Measurements from ENCODE around the gene REG3A. TPM values are rescaled to one million over a fixed set of nuclear protein-coding genes. Genes with fewer than 3 reads are reported as not detected.

REG3A gene
- total and polyA plus RNA-seq, 10 donors = 0.93 to 11.2 (median 4.6) TPM; not detected in 6

DNA sequence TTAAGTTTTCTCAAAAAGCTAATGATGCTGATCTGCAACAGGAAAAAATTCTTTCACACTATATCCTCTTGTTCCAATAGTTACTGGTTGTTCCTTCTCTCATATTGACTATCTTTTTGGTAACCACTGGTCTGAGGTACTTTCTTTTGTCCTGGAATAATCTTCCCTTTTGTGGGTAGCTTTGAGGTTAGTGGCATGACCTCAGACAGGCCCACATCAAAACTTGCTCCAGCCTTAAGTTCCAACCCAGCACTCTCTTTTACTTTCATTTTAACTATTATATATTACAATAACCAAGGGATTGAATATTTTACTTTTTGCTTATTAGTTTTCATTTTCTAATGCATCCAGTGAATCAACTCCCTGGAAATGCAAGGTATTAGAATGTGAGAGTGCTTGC is 29.7 kb downstream of the REG3A start:
- DNase-seq = no peak
- intact Hi-C loops (cut with DNase I; ENCODE audit: low total_unique reads) = no loop called here
- H3K4me1 ChIP-seq = no peaks in the 10 kb centered on the region
- TF ChIP-seq POLR2A (IDR thresholded peaks at IDR 0.05) = no peak
- TF ChIP-seq, protein P1, sequence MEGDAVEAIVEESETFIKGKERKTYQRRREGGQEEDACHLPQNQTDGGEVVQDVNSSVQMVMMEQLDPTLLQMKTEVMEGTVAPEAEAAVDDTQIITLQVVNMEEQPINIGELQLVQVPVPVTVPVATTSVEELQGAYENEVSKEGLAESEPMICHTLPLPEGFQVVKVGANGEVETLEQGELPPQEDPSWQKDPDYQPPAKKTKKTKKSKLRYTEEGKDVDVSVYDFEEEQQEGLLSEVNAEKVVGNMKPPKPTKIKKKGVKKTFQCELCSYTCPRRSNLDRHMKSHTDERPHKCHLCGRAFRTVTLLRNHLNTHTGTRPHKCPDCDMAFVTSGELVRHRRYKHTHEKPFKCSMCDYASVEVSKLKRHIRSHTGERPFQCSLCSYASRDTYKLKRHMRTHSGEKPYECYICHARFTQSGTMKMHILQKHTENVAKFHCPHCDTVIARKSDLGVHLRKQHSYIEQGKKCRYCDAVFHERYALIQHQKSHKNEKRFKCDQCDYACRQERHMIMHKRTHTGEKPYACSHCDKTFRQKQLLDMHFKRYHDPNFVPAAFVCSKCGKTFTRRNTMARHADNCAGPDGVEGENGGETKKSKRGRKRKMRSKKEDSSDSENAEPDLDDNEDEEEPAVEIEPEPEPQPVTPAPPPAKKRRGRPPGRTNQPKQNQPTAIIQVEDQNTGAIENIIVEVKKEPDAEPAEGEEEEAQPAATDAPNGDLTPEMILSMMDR (IDR thresholded peaks at IDR 0.05 in 8 of 11, conservative IDR thresholded peaks at IDR 0.05 in 3 of 11) = no peak
- TF ChIP-seq POLR2AphosphoS5 (IDR thresholded peaks at IDR 0.05) = no peak
- no peaks in the 10 kb centered on the region for H3K36me3 ChIP-seq
- H3K9me3 ChIP-seq = no peaks in the 10 kb centered on the region
- H3K27me3 ChIP-seq (replicated peaks in 1 of 7) = no peaks in the 10 kb centered on the region
- H3K4me3 ChIP-seq = no peak overlapping the region
- no peak overlapping the region for H3K27ac ChIP-seq

DNA sequence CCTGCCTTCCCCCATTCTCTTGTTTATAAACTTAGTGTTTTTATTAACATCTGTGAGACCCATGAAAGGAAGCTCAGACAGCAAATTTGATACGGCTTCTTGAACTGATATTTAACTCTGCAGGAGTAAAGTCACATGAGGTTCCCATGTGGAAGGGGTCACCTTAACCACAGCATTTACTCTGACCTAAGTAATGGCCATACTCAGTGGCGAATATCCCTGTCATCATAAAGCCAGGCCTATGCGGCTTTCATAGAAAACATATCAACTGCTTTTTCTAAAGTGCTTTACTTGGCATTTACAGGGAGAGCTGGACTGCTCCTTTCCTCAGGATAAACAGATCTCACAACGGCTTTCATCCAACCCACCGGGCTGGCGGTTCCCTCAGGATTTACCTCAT is 30.3 kb downstream of the REG3A start:
- Histone ChIP-seq H3K27me3 (replicated peaks in 1 of 7) (no peaks in the 10 kb centered on the region), H3K4me3 (no peak overlapping the region), H3K4me1 (no peaks in the 10 kb centered on the region), H3K9me3 (no peaks in the 10 kb centered on the region), H3K36me3 (no peaks in the 10 kb centered on the region), H3K27ac (no peak overlapping the region)
- WGBS, 5 donors = 84 to 91% (median 85%) methylated on average over 6 of the region's 6 CpGs
- intact Hi-C loops (cut with DNase I; ENCODE audit: low total_unique reads) = no loop called here
- TF ChIP-seq, protein P1 (IDR thresholded peaks at IDR 0.05 in 8 of 11, conservative IDR thresholded peaks at IDR 0.05 in 3 of 11) = no peak
- TF ChIP-seq POLR2A (IDR thresholded peaks at IDR 0.05) (no peak), POLR2AphosphoS5 (IDR thresholded peaks at IDR 0.05) (no peak)
- DNase-seq = no peak

DNA sequence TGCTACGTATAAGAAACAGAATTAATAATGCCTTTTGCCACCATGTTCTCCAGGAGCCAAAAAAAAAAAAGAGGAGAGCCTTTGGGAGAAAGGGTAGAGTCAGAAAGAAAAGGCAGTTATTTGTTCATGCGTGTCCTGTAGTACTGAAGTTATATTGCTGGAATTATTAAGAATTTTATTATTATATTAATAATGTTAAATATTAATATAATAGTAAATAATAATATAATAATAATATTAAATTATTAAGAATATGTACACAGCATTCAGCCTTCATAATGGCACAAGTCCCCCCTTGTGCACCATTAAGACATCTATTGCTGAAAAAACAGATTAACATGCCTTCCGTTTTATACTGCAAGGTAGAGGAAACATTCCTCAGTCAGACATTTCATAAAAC is 31.1 kb downstream of the REG3A start:
- no peaks in the 10 kb centered on the region for H3K36me3 ChIP-seq
- H3K9me3 ChIP-seq = no peaks in the 10 kb centered on the region
- intact Hi-C loops (cut with DNase I; ENCODE audit: low total_unique reads) = no loop called here
- no peaks in the 10 kb centered on the region for H3K27me3 ChIP-seq (replicated peaks in 1 of 7)
- DNase-seq = no peak
- TF ChIP-seq POLR2AphosphoS5 (IDR thresholded peaks at IDR 0.05) = no peak
- no peak for TF ChIP-seq POLR2A (IDR thresholded peaks at IDR 0.05)
- TF ChIP-seq, protein P1 (IDR thresholded peaks at IDR 0.05 in 8 of 11, conservative IDR thresholded peaks at IDR 0.05 in 3 of 11) = no peak
- H3K4me3 ChIP-seq = no peak overlapping the region
- no peak overlapping the region for H3K27ac ChIP-seq
- WGBS, 5 donors = 85 to 96% (median 90%) methylated on average over 3 of the region's 3 CpGs
- no peaks in the 10 kb centered on the region for H3K4me1 ChIP-seq

DNA sequence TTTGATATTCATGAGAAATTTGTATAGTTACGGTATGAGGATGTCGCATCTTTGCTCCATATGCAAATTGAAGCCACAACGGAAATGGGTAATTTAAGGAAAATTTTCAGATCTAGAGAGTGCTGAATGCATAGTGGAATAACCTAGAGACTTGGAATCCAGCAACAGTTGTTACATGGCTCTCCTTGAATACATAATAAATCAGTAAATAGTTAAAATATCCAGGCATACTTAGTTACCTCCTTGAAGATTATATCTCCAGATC is 33.9 kb downstream of the REG3A start:
- no peaks in the 10 kb centered on the region for H3K9me3 ChIP-seq
- no peak overlapping the region for H3K4me3 ChIP-seq
- H3K36me3 ChIP-seq = no peaks in the 10 kb centered on the region
- intact Hi-C loops (cut with DNase I; ENCODE audit: low total_unique reads) = no loop called here
- WGBS, 5 donors = 91 to 96% (median 93%) methylated on average over 3 of the region's 3 CpGs
- TF ChIP-seq POLR2A (IDR thresholded peaks at IDR 0.05) (no peak), POLR2AphosphoS5 (IDR thresholded peaks at IDR 0.05) (no peak)
- TF ChIP-seq, protein P1 (IDR thresholded peaks at IDR 0.05 in 8 of 11, conservative IDR thresholded peaks at IDR 0.05 in 3 of 11) = no peak
- H3K4me1 ChIP-seq = no peaks in the 10 kb centered on the region
- H3K27me3 ChIP-seq (replicated peaks in 1 of 7) = no peaks in the 10 kb centered on the region
- H3K27ac ChIP-seq = no peak overlapping the region
- DNase-seq = no peak

All from spleen (tissue), 11 donors.